ENCODE measurements around the gene SENP1.

GRCh38 chr12:48125985-48126384 is 20.1 kb upstream of the SENP1 start:
- TF ChIP-seq CTCF (IDR thresholded peaks at IDR 0.05; ENCODE audit: insufficient read depth, low read length, poor library complexity, severe bottlenecking) (no peak), EZH2phosphoT487 (conservative IDR thresholded peaks at IDR 0.05; ENCODE audit: low read length) (no peak)

Measured in SU-DHL-6 (cell line).